GM10266 (cell line): ENCODE data around the gene LRG1.

Source experiments
- DNase-seq: peaks from one replicate; pipeline ENCODE4 v3.0.0; 2012; ENCODE audit errors: extremely low spot score
- CTCF ChIP-seq: IDR thresholded peaks from 2 replicates; pipeline ENCODE4 v1.5.1; 2012; ENCODE audit warnings: mild to moderate bottlenecking, low read depth; ENCODE audit not compliant: control insufficient read depth, insufficient read depth; ENCODE audit errors: missing control alignments

Gene LRG1

GRCh38 chr19:4493104-4493928, 46.5 kb downstream of the LRG1 start:
- no peak for DNase-seq
- TF ChIP-seq CTCF = no peak

GRCh38 chr19:4492337-4493103, 47.3 kb downstream of the LRG1 start:
- DNase-seq = no peak
- no peak for TF ChIP-seq CTCF

GRCh38 chr19:4491446-4491845, 48.4 kb downstream of the LRG1 start:
- no peak for TF ChIP-seq CTCF
- DNase-seq = no peak

- no peak for TF ChIP-seq CTCF
Measured at GRCh38 chr19:4488496-4488895, 51.3 kb downstream of the LRG1 start.

GRCh38 chr19:4487572-4487971, 52.3 kb downstream of the LRG1 start:
- no peak for TF ChIP-seq CTCF
- no peak for DNase-seq

More at GRCh38 chr19:4488496-4488895, 51.3 kb downstream of the LRG1 start:
- no peak for DNase-seq
